HAP-1 (cell line): ENCODE results near the gene SBNO2.
"Not testable (repeated sequence)": the region's sequence is repeated elsewhere in the genome, so short reads cannot be mapped to it uniquely, and the experiment has no call there.

Experiments used
- DNase-seq, 2 experiments: peaks; one replicate each; pipeline ENCODE4 v3.0.0-alpha.2; 2016 to 2020; ENCODE audit warnings: low spot score in 2 of 2
- H3K27me3 ChIP-seq: fragments of 250-450 bp; sonication (Bioruptor Pico); 2 replicates; pipeline ENCODE4 v1.5.1; 2020; ENCODE audit warnings: low read depth, mild to moderate bottlenecking, moderate library complexity
- H3K36me3 ChIP-seq: fragments of 250-450 bp; sonication (Bioruptor Pico); replicated peaks from 2 replicates; pipeline ENCODE4 v1.5.1; 2020; ENCODE audit warnings: mild to moderate bottlenecking
- H3K4me1 ChIP-seq: fragments of 250-450 bp; sonication (Bioruptor Pico); 2 replicates; pipeline ENCODE4 v1.5.1; 2020; ENCODE audit warnings: mild to moderate bottlenecking
- H3K4me3 ChIP-seq: fragments of 250-450 bp; sonication (Bioruptor Pico); 2 replicates; pipeline ENCODE4 v1.5.1; 2020; ENCODE audit warnings: mild to moderate bottlenecking, moderate library complexity
- H3K9me3 ChIP-seq: fragments of 250-450 bp; sonication (Bioruptor Pico); 2 replicates; pipeline ENCODE4 v1.5.1; 2020; ENCODE audit warnings: mild to moderate bottlenecking, moderate library complexity
- in situ Hi-C: fragments of 300-500 bp; cut with MboI; formaldehyde crosslinking; loops from 3 replicates; pipeline ENCODE4 v1.14.3; 2020; ENCODE audit warnings: low sequenced_read_pairs, inconsistent platforms, mixed read lengths

The SBNO2 gene

GRCh38 chr19:1122972-1123363 lies 51.1 kb downstream of the SBNO2 start:
- no peaks in the 10 kb centered on the region for H3K9me3 ChIP-seq
- in situ Hi-C loops, result no loop called here
- no peaks in the 10 kb centered on the region for H3K27me3 ChIP-seq
- no peaks in the 10 kb centered on the region for H3K4me1 ChIP-seq
- no peak overlapping the region for H3K4me3 ChIP-seq
- DNase-seq, result peak; percentile 49 to 92
- peaks cover 17% of the 10 kb centered on the region for H3K36me3 ChIP-seq

GRCh38 chr19:1122021-1122971 lies 51.8 kb downstream of the SBNO2 start:
- peaks cover 15% of the 10 kb centered on the region for H3K36me3 ChIP-seq
- H3K4me3 ChIP-seq, result no peak overlapping the region
- H3K4me1 ChIP-seq, result no peaks in the 10 kb centered on the region
- no peaks in the 10 kb centered on the region for H3K27me3 ChIP-seq
- in situ Hi-C loops, result no loop called here
- no peaks in the 10 kb centered on the region for H3K9me3 ChIP-seq
- DNase-seq, result no peak

- Histone ChIP-seq H3K27me3 (no peaks in the 10 kb centered on the region), H3K4me1 (no peaks in the 10 kb centered on the region), H3K9me3 (no peaks in the 10 kb centered on the region), H3K36me3 (peaks cover 17% of the 10 kb centered on the region), H3K4me3 (no peak overlapping the region)
- DNase-seq, result no peak
- in situ Hi-C loops, result no loop called here
Measured at GRCh38 chr19:1121395-1121794, 52.7 kb downstream of the SBNO2 start.

GRCh38 chr19:1119475-1120217 lies 54.4 kb downstream of the SBNO2 start:
- DNase-seq, result no peak
- Histone ChIP-seq H3K9me3 (no peaks in the 10 kb centered on the region), H3K36me3 (peaks cover 17% of the 10 kb centered on the region), H3K4me1 (no peaks in the 10 kb centered on the region), H3K4me3 (no peak overlapping the region), H3K27me3 (no peaks in the 10 kb centered on the region)
- in situ Hi-C loops, result no loop called here

- no peak for DNase-seq
- H3K4me3 ChIP-seq, result no peak overlapping the region
- in situ Hi-C loops, result no loop called here
- no peaks in the 10 kb centered on the region for H3K4me1 ChIP-seq
- no peaks in the 10 kb centered on the region for H3K27me3 ChIP-seq
- no peaks in the 10 kb centered on the region for H3K9me3 ChIP-seq
- H3K36me3 ChIP-seq, result peaks cover 23% of the 10 kb centered on the region
Measured at GRCh38 chr19:1118999-1119398, 55.1 kb downstream of the SBNO2 start.

- no peak for DNase-seq
Measured at GRCh38 chr19:1117654-1118053, 56.4 kb downstream of the SBNO2 start.

GRCh38 chr19:1116726-1117581 lies 57.1 kb downstream of the SBNO2 start:
- Histone ChIP-seq H3K36me3 (peaks cover 30% of the 10 kb centered on the region), H3K9me3 (no peaks in the 10 kb centered on the region), H3K27me3 (no peaks in the 10 kb centered on the region), H3K4me1 (peaks cover 5% of the 10 kb centered on the region; the same call in 1 of the 2 replicates), H3K4me3 (no peak overlapping the region)
- in situ Hi-C loops, result no loop called here
- DNase-seq, result no peak

More at GRCh38 chr19:1117654-1118053, 56.4 kb downstream of the SBNO2 start:
- Histone ChIP-seq H3K4me1 (peaks cover 5% of the 10 kb centered on the region; the same call in 1 of the 2 replicates), H3K36me3 (peaks cover 25% of the 10 kb centered on the region), H3K4me3 (no peak overlapping the region), H3K27me3 (no peaks in the 10 kb centered on the region), H3K9me3 (no peaks in the 10 kb centered on the region)
- in situ Hi-C loops, result no loop called here

GRCh38 chr19:1115646-1116420 lies 58.2 kb downstream of the SBNO2 start:
- DNase-seq, result no peak
- peaks cover 25% of the 10 kb centered on the region for H3K36me3 ChIP-seq
- H3K4me3 ChIP-seq, result no peak overlapping the region
- H3K4me1 ChIP-seq, result peaks cover 5% of the 10 kb centered on the region; the same call in 1 of the 2 replicates
- H3K27me3 ChIP-seq, result no peaks in the 10 kb centered on the region
- H3K9me3 ChIP-seq, result no peaks in the 10 kb centered on the region
- in situ Hi-C loops, result no loop called here

GRCh38 chr19:1114728-1115127 lies 59.3 kb downstream of the SBNO2 start:
- in situ Hi-C loops, DNase-seq, H3K9me3 ChIP-seq, H3K27me3 ChIP-seq, H3K4me1 ChIP-seq, H3K4me3 ChIP-seq: not testable (repeated sequence)
- peaks cover 25% of the 10 kb centered on the region for H3K36me3 ChIP-seq

- peaks cover 26% of the 10 kb centered on the region for H3K36me3 ChIP-seq
- in situ Hi-C loops, result no loop called here
Measured at GRCh38 chr19:1113986-1114483, 60.0 kb downstream of the SBNO2 start.

GRCh38 chr19:1113030-1113985 lies 60.8 kb downstream of the SBNO2 start:
- H3K27me3 ChIP-seq, result no peaks in the 10 kb centered on the region
- peaks cover 31% of the 10 kb centered on the region for H3K36me3 ChIP-seq
- H3K4me3 ChIP-seq, result no peak overlapping the region
- H3K4me1 ChIP-seq, result peaks cover 5% of the 10 kb centered on the region; the same call in 1 of the 2 replicates
- DNase-seq, result peak; percentile 79 to 99
- H3K9me3 ChIP-seq, result no peaks in the 10 kb centered on the region
- in situ Hi-C loops, result no loop called here

More at GRCh38 chr19:1113986-1114483, 60.0 kb downstream of the SBNO2 start:
- H3K9me3 ChIP-seq, result no peaks in the 10 kb centered on the region
- H3K4me3 ChIP-seq, result no peak overlapping the region
- no peak for DNase-seq
- H3K4me1 ChIP-seq, result peaks cover 5% of the 10 kb centered on the region; the same call in 1 of the 2 replicates
- no peaks in the 10 kb centered on the region for H3K27me3 ChIP-seq
